WTC11 (cell line): ENCODE measurements around the gene PALM2AKAP2. TPM values are rescaled to one million over a fixed set of nuclear protein-coding genes. Genes with fewer than 3 reads are reported as not detected.

ENCODE experiments used
- ATAC-seq: fragments of 200-7000 bp; cut with Tn5 transposase; 2 replicates; pipeline ENCODE4 v1.10.0; 2021; ENCODE audit warnings: mild to moderate bottlenecking, moderate library complexity
- CTCF ChIA-PET: fragments of 300-600 bp; sonication (Branson Sonifier 250); formaldehyde crosslinking; loops from one replicate; lab custom pipeline; 2021; ENCODE audit warnings: antibody characterized with exemption; lab: Charles Lee
- POLR2A ChIA-PET: fragments of 350-600 bp; sonication (Branson Sonifier 250); formaldehyde crosslinking; loops from one replicate; lab custom pipeline; 2021; ENCODE audit warnings: antibody characterized with exemption; lab: Charles Lee
- DNase-seq: peaks from one replicate; pipeline ENCODE4 v3.0.0; 2021; ENCODE audit warnings: low spot score
- H3K27ac Mint-ChIP-seq: 2 replicates; pipeline ENCODE4 v1.8.0; 2021; ENCODE audit warnings: mixed read lengths
- H3K27me3 Mint-ChIP-seq: 2 replicates; pipeline ENCODE4 v1.8.0; 2021; ENCODE audit warnings: low read depth, mild to moderate bottlenecking, moderate library complexity, mixed read lengths
- H3K36me3 Mint-ChIP-seq: 2 replicates; pipeline ENCODE4 v1.8.0; 2021; ENCODE audit warnings: mixed read lengths
- H3K4me1 Mint-ChIP-seq: 2 replicates; pipeline ENCODE4 v1.8.0; 2022; ENCODE audit warnings: mixed read lengths
- H3K4me3 Mint-ChIP-seq: 2 replicates; pipeline ENCODE4 v1.8.0; 2021; ENCODE audit warnings: mild to moderate bottlenecking, moderate library complexity, mixed read lengths
- H3K9me3 Mint-ChIP-seq: 2 replicates; pipeline ENCODE4 v1.8.0; 2021; ENCODE audit warnings: mixed read lengths
- ATF1 ChIP-seq: sonication (generic); formaldehyde crosslinking; IDR thresholded peaks from 2 replicates; pipeline ENCODE4 v1.8.1; 2023; ENCODE audit warnings: mild to moderate bottlenecking, moderate library complexity, missing genetic modification reagents
- FOXP1 ChIP-seq: sonication (generic); formaldehyde crosslinking; IDR thresholded peaks from 2 replicates; pipeline ENCODE4 v1.8.0; 2022; ENCODE audit warnings: missing genetic modification reagents, mild to moderate bottlenecking, moderate library complexity, borderline replicate concordance
- GABPB1 ChIP-seq: sonication (generic); formaldehyde crosslinking; IDR thresholded peaks from 2 replicates; pipeline ENCODE4 v1.8.1; 2023; ENCODE audit warnings: mild to moderate bottlenecking, missing genetic modification reagents
- GTF2I ChIP-seq: fragments of 250-450 bp; sonication (Bioruptor Pico); conservative IDR thresholded peaks from 2 replicates; pipeline ENCODE4 v1.4.0; 2021; ENCODE audit warnings: mild to moderate bottlenecking
- JUN ChIP-seq: sonication (generic); formaldehyde crosslinking; IDR thresholded peaks from 2 replicates; pipeline ENCODE4 v1.8.0; 2023; ENCODE audit warnings: mild to moderate bottlenecking, missing genetic modification reagents
- KAT7 ChIP-seq: sonication (generic); formaldehyde crosslinking; IDR thresholded peaks from 2 replicates; pipeline ENCODE4 v1.8.1; 2023; ENCODE audit warnings: missing genetic modification reagents, mild to moderate bottlenecking, borderline replicate concordance
- NR2C2 ChIP-seq: sonication (generic); formaldehyde crosslinking; IDR thresholded peaks from 2 replicates; pipeline ENCODE4 v1.8.0; 2022; ENCODE audit warnings: mild to moderate bottlenecking, missing genetic modification reagents
- RELA ChIP-seq: sonication (generic); formaldehyde crosslinking; IDR thresholded peaks from 2 replicates; pipeline ENCODE4 v1.8.1; 2022; ENCODE audit warnings: missing genetic modification reagents, mild to moderate bottlenecking, borderline replicate concordance
- SP1 ChIP-seq: sonication (generic); formaldehyde crosslinking; conservative IDR thresholded peaks from 2 replicates; pipeline ENCODE4 v1.8.1; 2022; ENCODE audit warnings: missing genetic modification reagents
- ZNF121 ChIP-seq: sonication (generic); formaldehyde crosslinking; IDR thresholded peaks from 2 replicates; pipeline ENCODE4 v1.8.0; 2023; ENCODE audit warnings: missing genetic modification reagents
- ZNF232 ChIP-seq: sonication (generic); formaldehyde crosslinking; IDR thresholded peaks from 2 replicates; pipeline ENCODE4 v1.8.0; 2022; ENCODE audit warnings: mild to moderate bottlenecking, missing genetic modification reagents
- ZNF416 ChIP-seq: fragments of 250-450 bp; sonication (Bioruptor Pico); IDR thresholded peaks from 2 replicates; pipeline ENCODE4 v1.9.0; 2021; ENCODE audit warnings: mild to moderate bottlenecking, inconsistent platforms
- ZNF423 ChIP-seq: fragments of 250-450 bp; sonication (Bioruptor Pico); IDR thresholded peaks from 2 replicates; pipeline ENCODE4 v2.1.2; 2022; ENCODE audit warnings: mild to moderate bottlenecking, moderate library complexity
- total RNA-seq: library from RNA; stranded (reverse); gene quantifications from 3 replicates; pipeline ENCODE4 v1.2.3, GENCODE V29; 2021
- TF ChIP-seq, protein P1 (sequence below): sonication (generic); formaldehyde crosslinking; IDR thresholded peaks from 2 replicates; pipeline ENCODE4 v1.8.1; 2023; ENCODE audit warnings: mild to moderate bottlenecking, missing genetic modification reagents, borderline replicate concordance
- TF ChIP-seq, protein P2 (sequence below): fragments of 250-450 bp; sonication (Bioruptor Pico); IDR thresholded peaks from 2 replicates; pipeline ENCODE4 v1.9.0; 2021; ENCODE audit warnings: mild to moderate bottlenecking
- TF ChIP-seq, protein P3 (sequence below): fragments of 250-450 bp; sonication (Bioruptor Pico); IDR thresholded peaks from 2 replicates; pipeline ENCODE4 v1.9.0; 2021; ENCODE audit warnings: mild to moderate bottlenecking
- TF ChIP-seq, protein P4 (sequence below): sonication (generic); formaldehyde crosslinking; IDR thresholded peaks from 2 replicates; pipeline ENCODE4 v1.8.1; 2023; ENCODE audit warnings: mild to moderate bottlenecking, missing genetic modification reagents, moderate library complexity
- TF ChIP-seq, protein P5 (sequence below): sonication (generic); formaldehyde crosslinking; IDR thresholded peaks from 2 replicates; pipeline ENCODE4 v1.8.1; 2022; ENCODE audit warnings: mild to moderate bottlenecking, moderate library complexity, missing genetic modification reagents

Gene PALM2AKAP2
- total RNA-seq, 1 experiment from 2014 or later, result 7.0 TPM

DNA sequence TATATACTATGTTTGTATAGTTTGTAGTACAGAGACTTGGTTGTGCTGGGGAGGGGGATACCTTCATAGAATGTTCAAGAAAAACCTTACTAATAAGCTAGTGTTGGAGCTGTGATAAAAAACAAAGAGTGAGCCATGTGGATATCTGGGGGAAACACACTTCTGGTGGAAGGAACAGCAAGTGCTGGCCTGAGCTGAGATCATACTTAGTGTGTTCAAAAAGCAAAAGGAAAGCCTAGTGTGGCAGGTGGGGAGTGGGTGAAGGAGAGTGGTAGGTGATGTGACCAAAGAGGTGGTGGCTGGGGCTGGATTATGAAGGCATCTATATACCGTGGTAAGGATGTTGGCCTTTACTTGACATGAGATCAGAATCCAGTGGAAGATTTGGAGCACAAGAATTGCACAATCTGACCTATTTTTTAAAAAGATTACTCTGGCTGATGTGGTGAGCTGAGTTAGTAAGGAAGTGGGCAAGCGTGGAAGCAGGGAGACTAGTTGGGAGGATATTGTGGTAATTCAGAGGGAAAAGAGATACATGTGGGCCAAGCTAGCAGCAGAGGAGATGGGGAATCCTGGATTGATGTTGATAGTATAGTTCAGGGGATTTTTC lies 26.6 kb downstream of the PALM2AKAP2 start (continued):
- TF ChIP-seq JUN (CRISPR knock-in tag) (no peak), GABPB1 (no peak)

DNA sequence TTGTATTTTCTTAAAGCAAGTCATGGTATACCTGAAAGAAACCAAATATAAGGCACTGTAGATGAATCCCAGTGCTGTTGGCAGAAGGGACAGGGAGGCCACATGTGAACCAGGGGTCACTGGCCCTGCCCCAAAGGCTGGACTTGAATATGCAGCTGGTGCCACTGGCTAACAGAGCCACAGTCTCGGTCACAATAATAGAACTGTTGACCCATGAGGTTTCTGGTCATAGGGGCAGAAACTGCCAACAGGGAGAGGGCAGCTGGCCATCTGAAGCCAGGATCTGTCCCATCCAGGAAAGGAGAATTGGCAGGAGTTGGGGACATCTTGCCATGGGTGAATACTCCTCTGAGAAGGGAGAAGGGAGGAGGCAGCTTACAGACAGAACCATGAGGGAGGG lies 31.9 kb downstream of the PALM2AKAP2 start:
- CTCF ChIA-PET, result no interaction called here
- peaks cover 9% of the 10 kb centered on the region; the same call in 1 of the 2 replicates for H3K36me3 Mint-ChIP-seq
- POLR2A ChIA-PET, result no interaction called here
- TF ChIP-seq NR2C2 (CRISPR knock-in tag) (no peak), GTF2I (CRISPR knock-in tag) (no peak), ZNF423 (CRISPR knock-in tag) (no peak), SP1 (CRISPR knock-in tag) (no peak), ATF1 (no peak), ZNF232 (CRISPR knock-in tag) (no peak), ZNF121 (no peak), ZNF416 (CRISPR knock-in tag) (no peak), RELA (CRISPR knock-in tag) (no peak), KAT7 (no peak), FOXP1 (no peak)
- TF ChIP-seq, protein P1, sequence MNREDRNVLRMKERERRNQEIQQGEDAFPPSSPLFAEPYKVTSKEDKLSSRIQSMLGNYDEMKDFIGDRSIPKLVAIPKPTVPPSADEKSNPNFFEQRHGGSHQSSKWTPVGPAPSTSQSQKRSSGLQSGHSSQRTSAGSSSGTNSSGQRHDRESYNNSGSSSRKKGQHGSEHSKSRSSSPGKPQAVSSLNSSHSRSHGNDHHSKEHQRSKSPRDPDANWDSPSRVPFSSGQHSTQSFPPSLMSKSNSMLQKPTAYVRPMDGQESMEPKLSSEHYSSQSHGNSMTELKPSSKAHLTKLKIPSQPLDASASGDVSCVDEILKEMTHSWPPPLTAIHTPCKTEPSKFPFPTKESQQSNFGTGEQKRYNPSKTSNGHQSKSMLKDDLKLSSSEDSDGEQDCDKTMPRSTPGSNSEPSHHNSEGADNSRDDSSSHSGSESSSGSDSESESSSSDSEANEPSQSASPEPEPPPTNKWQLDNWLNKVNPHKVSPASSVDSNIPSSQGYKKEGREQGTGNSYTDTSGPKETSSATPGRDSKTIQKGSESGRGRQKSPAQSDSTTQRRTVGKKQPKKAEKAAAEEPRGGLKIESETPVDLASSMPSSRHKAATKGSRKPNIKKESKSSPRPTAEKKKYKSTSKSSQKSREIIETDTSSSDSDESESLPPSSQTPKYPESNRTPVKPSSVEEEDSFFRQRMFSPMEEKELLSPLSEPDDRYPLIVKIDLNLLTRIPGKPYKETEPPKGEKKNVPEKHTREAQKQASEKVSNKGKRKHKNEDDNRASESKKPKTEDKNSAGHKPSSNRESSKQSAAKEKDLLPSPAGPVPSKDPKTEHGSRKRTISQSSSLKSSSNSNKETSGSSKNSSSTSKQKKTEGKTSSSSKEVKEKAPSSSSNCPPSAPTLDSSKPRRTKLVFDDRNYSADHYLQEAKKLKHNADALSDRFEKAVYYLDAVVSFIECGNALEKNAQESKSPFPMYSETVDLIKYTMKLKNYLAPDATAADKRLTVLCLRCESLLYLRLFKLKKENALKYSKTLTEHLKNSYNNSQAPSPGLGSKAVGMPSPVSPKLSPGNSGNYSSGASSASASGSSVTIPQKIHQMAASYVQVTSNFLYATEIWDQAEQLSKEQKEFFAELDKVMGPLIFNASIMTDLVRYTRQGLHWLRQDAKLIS (CRISPR knock-in tag), result no peak
- TF ChIP-seq, protein P2, sequence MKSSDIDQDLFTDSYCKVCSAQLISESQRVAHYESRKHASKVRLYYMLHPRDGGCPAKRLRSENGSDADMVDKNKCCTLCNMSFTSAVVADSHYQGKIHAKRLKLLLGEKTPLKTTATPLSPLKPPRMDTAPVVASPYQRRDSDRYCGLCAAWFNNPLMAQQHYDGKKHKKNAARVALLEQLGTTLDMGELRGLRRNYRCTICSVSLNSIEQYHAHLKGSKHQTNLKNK (CRISPR knock-in tag), result no peak
- TF ChIP-seq, protein P3, sequence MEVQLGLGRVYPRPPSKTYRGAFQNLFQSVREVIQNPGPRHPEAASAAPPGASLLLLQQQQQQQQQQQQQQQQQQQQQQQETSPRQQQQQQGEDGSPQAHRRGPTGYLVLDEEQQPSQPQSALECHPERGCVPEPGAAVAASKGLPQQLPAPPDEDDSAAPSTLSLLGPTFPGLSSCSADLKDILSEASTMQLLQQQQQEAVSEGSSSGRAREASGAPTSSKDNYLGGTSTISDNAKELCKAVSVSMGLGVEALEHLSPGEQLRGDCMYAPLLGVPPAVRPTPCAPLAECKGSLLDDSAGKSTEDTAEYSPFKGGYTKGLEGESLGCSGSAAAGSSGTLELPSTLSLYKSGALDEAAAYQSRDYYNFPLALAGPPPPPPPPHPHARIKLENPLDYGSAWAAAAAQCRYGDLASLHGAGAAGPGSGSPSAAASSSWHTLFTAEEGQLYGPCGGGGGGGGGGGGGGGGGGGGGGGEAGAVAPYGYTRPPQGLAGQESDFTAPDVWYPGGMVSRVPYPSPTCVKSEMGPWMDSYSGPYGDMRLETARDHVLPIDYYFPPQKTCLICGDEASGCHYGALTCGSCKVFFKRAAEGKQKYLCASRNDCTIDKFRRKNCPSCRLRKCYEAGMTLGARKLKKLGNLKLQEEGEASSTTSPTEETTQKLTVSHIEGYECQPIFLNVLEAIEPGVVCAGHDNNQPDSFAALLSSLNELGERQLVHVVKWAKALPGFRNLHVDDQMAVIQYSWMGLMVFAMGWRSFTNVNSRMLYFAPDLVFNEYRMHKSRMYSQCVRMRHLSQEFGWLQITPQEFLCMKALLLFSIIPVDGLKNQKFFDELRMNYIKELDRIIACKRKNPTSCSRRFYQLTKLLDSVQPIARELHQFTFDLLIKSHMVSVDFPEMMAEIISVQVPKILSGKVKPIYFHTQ, result no peak
- TF ChIP-seq, protein P4, sequence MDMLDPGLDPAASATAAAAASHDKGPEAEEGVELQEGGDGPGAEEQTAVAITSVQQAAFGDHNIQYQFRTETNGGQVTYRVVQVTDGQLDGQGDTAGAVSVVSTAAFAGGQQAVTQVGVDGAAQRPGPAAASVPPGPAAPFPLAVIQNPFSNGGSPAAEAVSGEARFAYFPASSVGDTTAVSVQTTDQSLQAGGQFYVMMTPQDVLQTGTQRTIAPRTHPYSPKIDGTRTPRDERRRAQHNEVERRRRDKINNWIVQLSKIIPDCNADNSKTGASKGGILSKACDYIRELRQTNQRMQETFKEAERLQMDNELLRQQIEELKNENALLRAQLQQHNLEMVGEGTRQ (CRISPR knock-in tag), result no peak
- TF ChIP-seq, protein P5, sequence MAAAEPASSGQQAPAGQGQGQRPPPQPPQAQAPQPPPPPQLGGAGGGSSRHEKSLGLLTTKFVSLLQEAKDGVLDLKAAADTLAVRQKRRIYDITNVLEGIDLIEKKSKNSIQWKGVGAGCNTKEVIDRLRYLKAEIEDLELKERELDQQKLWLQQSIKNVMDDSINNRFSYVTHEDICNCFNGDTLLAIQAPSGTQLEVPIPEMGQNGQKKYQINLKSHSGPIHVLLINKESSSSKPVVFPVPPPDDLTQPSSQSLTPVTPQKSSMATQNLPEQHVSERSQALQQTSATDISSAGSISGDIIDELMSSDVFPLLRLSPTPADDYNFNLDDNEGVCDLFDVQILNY (CRISPR knock-in tag), result no peak
- no peak overlapping the region for H3K4me3 Mint-ChIP-seq
- no peaks in the 10 kb centered on the region for H3K4me1 Mint-ChIP-seq
- peaks cover 14% of the 10 kb centered on the region for H3K9me3 Mint-ChIP-seq
- DNase-seq, result no peak
- no peaks in the 10 kb centered on the region for H3K27me3 Mint-ChIP-seq
- ATAC-seq, result no peak
- H3K27ac Mint-ChIP-seq, result no peak overlapping the region
